Testis (tissue), 3 donors: ENCODE results near the gene IL18R1. TPM values are rescaled to one million over a fixed set of nuclear protein-coding genes. Genes with fewer than 3 reads are reported as not detected.

ENCODE experiments used
- DNase-seq: peaks from one replicate; pipeline ENCODE4 v3.0.0-alpha.2; 2019
- H3K27ac ChIP-seq, 2 donors: fragments of 200-600 bp; sonication (generic); one replicate each; pipeline ENCODE4 v1.5.1; 2019
- H3K27me3 ChIP-seq: fragments of 200-600 bp; sonication (generic); one replicate; pipeline ENCODE4 v1.5.1; 2019
- H3K36me3 ChIP-seq: fragments of 200-600 bp; sonication (generic); one replicate; pipeline ENCODE4 v1.5.1; 2017; ENCODE audit warnings: low read depth; ENCODE audit errors: missing control alignments
- H3K4me1 ChIP-seq: fragments of 200-600 bp; sonication (generic); one replicate; pipeline ENCODE4 v1.5.1; 2019
- H3K4me3 ChIP-seq, 2 donors: fragments of 200-600 bp; sonication (generic); one replicate each; pipeline ENCODE4 v1.5.1; 2017 to 2019
- H3K9me3 ChIP-seq: fragments of 200-600 bp; sonication (generic); one replicate; pipeline ENCODE4 v1.5.1; 2017
- POLR2A ChIP-seq: fragments of 450-650 bp; IDR thresholded peaks from one replicate; pipeline ENCODE4 v1.6.1; 2017; ENCODE audit warnings: antibody characterized with exemption, mild to moderate bottlenecking, moderate library complexity
- WGBS, 2 donors: methylation state at CpG; one replicate each; pipeline ENCODE4 v1.1.5; 2018; 5-methylcytosine and 5-hydroxymethylcytosine counted together
- intact Hi-C: fragments of 100-400 bp; cut with DNase I; formaldehyde crosslinking; loops from one replicate; pipeline ENCODE4 v1.15.1; 2023; ENCODE audit warnings: low total_unique reads
- polyA plus RNA-seq: library from polyadenylated mRNA; stranded (reverse); fragments of 350-450 nt; fragmentation: Illumina TruSeq; extraction: RNeasy Lipid Tissue Mini Kit (QIAGEN cat#74804); gene quantifications from one replicate; pipeline ENCODE4 v1.2.3, GENCODE V29; 2014; ENCODE audit warnings: low read depth, low replicate concordance; ENCODE audit not compliant: insufficient read depth
- total RNA-seq, 2 donors: library from RNA; depleted of rRNA; stranded (reverse); fragments of >200 nt; gene quantifications; one replicate each; pipeline ENCODE4 v1.2.3, GENCODE V29; 2016
- TF ChIP-seq, protein P1 (sequence below), 3 experiments: fragments of 450-650 bp in 2 of 3; fragments of 200-600 bp in 1 of 3; sonication (generic) in 1 of 3; IDR thresholded peaks; one replicate each; pipeline ENCODE4 v1.5.1; 2016 to 2019; ENCODE audit warnings: antibody characterized with exemption in 3 of 3, mild to moderate bottlenecking in 2 of 3, moderate library complexity in 1 of 3

Gene IL18R1
- total and polyA plus RNA-seq, 3 donors from 2014 or later, result 1.0 to 2.9 (median 1.1) TPM

DNA sequence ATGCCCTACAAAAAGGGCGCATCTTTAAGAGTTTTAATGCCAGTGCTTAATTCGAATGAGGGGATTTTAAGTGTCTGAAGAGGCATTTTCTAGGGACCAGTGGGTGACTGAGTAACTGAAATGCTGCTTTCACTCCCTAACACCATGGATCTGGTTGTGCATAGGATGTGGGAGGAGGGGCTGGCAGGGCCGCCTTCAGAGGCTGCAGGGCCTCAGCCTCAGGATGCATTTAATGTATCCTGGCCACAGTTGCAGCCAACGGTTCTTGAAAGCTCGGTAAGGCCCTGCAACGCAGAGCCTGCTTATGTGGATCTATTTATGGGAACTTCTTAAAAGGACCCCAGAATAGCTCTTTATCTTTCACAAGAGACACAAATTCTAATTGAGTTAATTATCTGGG, 41.6 kb downstream of the IL18R1 start:
- Histone ChIP-seq H3K27ac (no peak overlapping the region), H3K4me3 (no peak overlapping the region), H3K36me3 (no peaks in the 10 kb centered on the region), H3K4me1 (no peaks in the 10 kb centered on the region), H3K27me3 (no peaks in the 10 kb centered on the region), H3K9me3 (no peaks in the 10 kb centered on the region)
- no peak for DNase-seq
- intact Hi-C loops, result no loop called here
- TF ChIP-seq POLR2A, result no peak
- TF ChIP-seq, protein P1, sequence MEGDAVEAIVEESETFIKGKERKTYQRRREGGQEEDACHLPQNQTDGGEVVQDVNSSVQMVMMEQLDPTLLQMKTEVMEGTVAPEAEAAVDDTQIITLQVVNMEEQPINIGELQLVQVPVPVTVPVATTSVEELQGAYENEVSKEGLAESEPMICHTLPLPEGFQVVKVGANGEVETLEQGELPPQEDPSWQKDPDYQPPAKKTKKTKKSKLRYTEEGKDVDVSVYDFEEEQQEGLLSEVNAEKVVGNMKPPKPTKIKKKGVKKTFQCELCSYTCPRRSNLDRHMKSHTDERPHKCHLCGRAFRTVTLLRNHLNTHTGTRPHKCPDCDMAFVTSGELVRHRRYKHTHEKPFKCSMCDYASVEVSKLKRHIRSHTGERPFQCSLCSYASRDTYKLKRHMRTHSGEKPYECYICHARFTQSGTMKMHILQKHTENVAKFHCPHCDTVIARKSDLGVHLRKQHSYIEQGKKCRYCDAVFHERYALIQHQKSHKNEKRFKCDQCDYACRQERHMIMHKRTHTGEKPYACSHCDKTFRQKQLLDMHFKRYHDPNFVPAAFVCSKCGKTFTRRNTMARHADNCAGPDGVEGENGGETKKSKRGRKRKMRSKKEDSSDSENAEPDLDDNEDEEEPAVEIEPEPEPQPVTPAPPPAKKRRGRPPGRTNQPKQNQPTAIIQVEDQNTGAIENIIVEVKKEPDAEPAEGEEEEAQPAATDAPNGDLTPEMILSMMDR (IDR thresholded peaks at IDR 0.05), result no peak
- 43 to 55% methylated on average over 6 of the region's 6 CpGs for WGBS, 2 donors

DNA sequence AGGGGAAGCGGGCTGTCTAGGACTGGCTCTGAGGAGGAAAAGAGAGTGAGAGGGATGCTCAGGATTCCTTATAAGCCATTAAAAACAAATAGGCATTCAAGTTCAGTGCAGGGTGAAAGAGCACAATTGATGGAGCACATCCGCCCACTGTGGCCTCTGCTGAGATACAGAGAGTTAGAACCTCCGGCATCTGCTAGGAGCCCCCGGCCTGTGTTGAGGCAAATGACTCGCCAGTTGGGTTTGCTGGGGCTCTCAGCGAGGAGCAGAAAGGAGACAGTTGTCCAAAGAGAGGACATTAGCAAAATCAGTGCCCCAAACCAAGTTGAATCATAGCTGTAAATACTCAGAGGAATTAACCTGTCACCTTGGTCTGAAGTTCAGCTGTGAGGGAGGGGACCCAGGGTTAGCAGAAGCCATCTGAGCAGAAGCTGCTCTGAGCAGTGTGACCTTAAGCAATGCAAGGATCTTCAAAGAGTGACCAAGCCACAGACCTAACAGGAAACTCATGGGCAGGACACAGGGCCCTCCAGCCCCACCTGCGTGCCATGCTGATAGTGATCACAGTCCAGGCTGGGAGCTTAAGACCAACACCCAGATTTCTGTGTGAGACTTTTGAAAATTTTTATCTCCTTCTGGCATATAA, 44.0 kb downstream of the IL18R1 start:
- no peak overlapping the region for H3K4me3 ChIP-seq
- H3K27me3 ChIP-seq, result no peaks in the 10 kb centered on the region
- H3K4me1 ChIP-seq, result no peaks in the 10 kb centered on the region
- 74 to 82% methylated on average over 7 of the region's 7 CpGs for WGBS, 2 donors
- intact Hi-C loops, result no loop called here
- H3K9me3 ChIP-seq, result no peaks in the 10 kb centered on the region
- no peak for DNase-seq
- TF ChIP-seq, protein P1 (IDR thresholded peaks at IDR 0.05), result no peak
- no peak for TF ChIP-seq POLR2A
- H3K27ac ChIP-seq, result no peak overlapping the region
- H3K36me3 ChIP-seq, result no peaks in the 10 kb centered on the region

DNA sequence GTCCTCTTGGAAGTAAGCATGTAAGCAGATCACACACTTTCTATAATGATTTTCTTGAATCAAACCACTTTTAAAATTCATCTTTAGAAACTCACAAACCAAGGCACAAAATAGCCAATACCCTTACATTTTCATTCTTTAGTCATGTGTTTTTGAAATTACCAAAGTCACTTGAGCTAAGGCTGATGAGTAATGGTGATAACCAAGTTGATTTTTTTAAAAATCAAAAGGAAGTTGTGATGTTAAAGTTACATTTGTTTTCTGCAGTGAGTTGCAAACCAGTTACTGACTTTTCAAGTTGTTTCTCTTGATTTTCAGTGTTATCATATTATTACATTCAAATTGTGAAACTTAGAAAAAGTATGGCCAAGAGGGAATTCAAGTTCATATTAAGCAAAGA, 45.9 kb downstream of the IL18R1 start:
- no peak for DNase-seq
- TF ChIP-seq, protein P1 (IDR thresholded peaks at IDR 0.05), result no peak
- no peak for TF ChIP-seq POLR2A
- no peak overlapping the region for H3K27ac ChIP-seq
- intact Hi-C loops, result no loop called here
- H3K27me3 ChIP-seq, result no peaks in the 10 kb centered on the region
- no peaks in the 10 kb centered on the region for H3K9me3 ChIP-seq
- no peak overlapping the region for H3K4me3 ChIP-seq
- no peaks in the 10 kb centered on the region for H3K36me3 ChIP-seq
- H3K4me1 ChIP-seq, result no peaks in the 10 kb centered on the region

DNA sequence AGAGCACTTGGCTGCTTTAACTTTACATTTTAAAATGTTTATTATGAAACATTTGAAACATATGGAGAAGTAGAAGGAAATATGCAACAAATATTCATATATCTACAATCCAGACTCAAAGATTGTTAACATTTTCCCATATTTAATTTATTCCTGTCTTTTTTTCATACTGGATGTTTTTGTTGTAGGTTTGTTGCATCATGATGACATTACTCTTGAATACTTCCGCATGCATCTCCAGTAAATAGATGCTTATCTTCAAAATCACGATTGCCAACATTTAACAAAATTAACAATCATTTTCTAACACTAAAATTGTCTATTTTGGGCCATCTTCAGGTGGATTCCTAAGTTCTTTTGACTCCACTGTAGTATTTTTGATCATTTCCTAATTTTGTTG, 46.3 kb downstream of the IL18R1 start:
- Histone ChIP-seq H3K27ac (no peak overlapping the region), H3K4me3 (no peak overlapping the region), H3K36me3 (no peaks in the 10 kb centered on the region), H3K4me1 (no peaks in the 10 kb centered on the region), H3K27me3 (no peaks in the 10 kb centered on the region), H3K9me3 (no peaks in the 10 kb centered on the region)
- TF ChIP-seq, protein P1 (IDR thresholded peaks at IDR 0.05), result no peak
- TF ChIP-seq POLR2A, result no peak
- no peak for DNase-seq
- intact Hi-C loops, result no loop called here
- WGBS, 2 donors, result 87 to 94% methylated on average over 2 of the region's 2 CpGs

DNA sequence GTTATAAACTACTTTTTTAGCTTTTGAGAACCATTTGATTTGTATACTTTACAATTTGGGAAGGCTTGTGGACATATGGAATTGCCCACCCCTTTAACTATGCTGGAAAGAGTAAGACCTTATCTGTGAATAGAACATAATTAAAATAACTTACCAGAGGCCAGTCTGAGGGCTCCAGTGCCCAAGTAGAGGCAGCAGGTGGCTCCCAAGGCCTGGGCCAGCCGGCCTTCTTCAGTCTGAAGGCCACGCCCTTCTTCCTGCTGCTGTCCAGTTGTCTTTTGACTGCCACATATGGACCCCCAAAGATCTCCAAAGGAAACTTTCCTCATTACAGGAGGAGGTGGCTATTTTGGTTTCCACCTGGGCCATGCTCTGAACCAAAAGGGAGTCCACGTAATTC, 55.4 kb downstream of the IL18R1 start:
- H3K27ac ChIP-seq, result no peak overlapping the region

More for the DNA sequence above, 55.4 kb downstream of the IL18R1 start:
- Histone ChIP-seq H3K9me3 (no peaks in the 10 kb centered on the region), H3K4me1 (no peaks in the 10 kb centered on the region), H3K27me3 (no peaks in the 10 kb centered on the region), H3K36me3 (no peaks in the 10 kb centered on the region), H3K4me3 (no peak overlapping the region)
- WGBS, 2 donors, result 92 to 93% methylated on average over 3 of the region's 3 CpGs
- no peak for TF ChIP-seq POLR2A
- TF ChIP-seq, protein P1 (IDR thresholded peaks at IDR 0.05), result no peak
- intact Hi-C loops, result no loop called here
- no peak for DNase-seq
